Caco-2 (cell line): ENCODE results near the gene MCRS1. TPM values are rescaled to one million over a fixed set of nuclear protein-coding genes. Genes with fewer than 3 reads are reported as not detected.

Experiments
- BruUV-seq: library from RNA; stranded (reverse); fragments of 400-500 nt; replicated peaks from 2 replicates; lab custom pipeline; 2021; lab: Mats Ljungman, UMichigan
- CTCF ChIA-PET: fragments of 300-600 bp; sonication (Branson Sonifier 250); formaldehyde crosslinking; loops from one replicate; lab custom pipeline; 2022; ENCODE audit warnings: antibody characterized with exemption; lab: Charles Lee
- POLR2A ChIA-PET: fragments of 300-600 bp; sonication (Branson Sonifier 250); formaldehyde crosslinking; loops from one replicate; lab custom pipeline; 2022; ENCODE audit warnings: antibody characterized with exemption; lab: Charles Lee
- DNase-seq, 2 experiments: peaks; one replicate each; pipeline versions ENCODE4 v3.0.0 to v3.0.0-alpha.2; 2020 to 2022
- H3K27me3 ChIP-seq: replicated peaks from 2 replicates; pipeline ENCODE4 v1.6.0; 2011; ENCODE audit warnings: low read length; ENCODE audit not compliant: control insufficient read depth, insufficient read depth
- H3K36me3 ChIP-seq: 2 replicates; pipeline ENCODE4 v1.5.1; 2011; ENCODE audit warnings: low read length; ENCODE audit not compliant: control insufficient read depth, insufficient read depth
- H3K4me1 ChIP-seq: fragments of 250-450 bp; sonication (Bioruptor Pico); 2 replicates; pipeline ENCODE4 v1.5.1; 2020; ENCODE audit warnings: mild to moderate bottlenecking
- H3K4me3 ChIP-seq: 2 replicates; pipeline ENCODE4 v1.5.1; 2011; ENCODE audit warnings: low read depth, mild to moderate bottlenecking, control low read depth, low read length
- H3K9me3 ChIP-seq: fragments of 250-450 bp; sonication (Bioruptor Pico); 2 replicates; pipeline ENCODE4 v1.5.1; 2020; ENCODE audit warnings: mild to moderate bottlenecking, moderate library complexity
- H3K27ac Mint-ChIP-seq: one replicate; pipeline ENCODE4 v1.8.0; 2022; ENCODE audit warnings: mixed read lengths; ENCODE audit not compliant: unreplicated experiment
- H3K27me3 Mint-ChIP-seq: one replicate; pipeline ENCODE4 v1.8.0; 2022; ENCODE audit warnings: mixed read lengths; ENCODE audit not compliant: insufficient read depth, unreplicated experiment
- H3K36me3 Mint-ChIP-seq: one replicate; pipeline ENCODE4 v1.8.0; 2022; ENCODE audit warnings: mild to moderate bottlenecking, mixed read lengths; ENCODE audit not compliant: insufficient read depth, unreplicated experiment
- H3K4me1 Mint-ChIP-seq: one replicate; pipeline ENCODE4 v1.8.0; 2022; ENCODE audit warnings: low read depth, mixed read lengths; ENCODE audit not compliant: unreplicated experiment
- H3K4me3 Mint-ChIP-seq: one replicate; pipeline ENCODE4 v1.8.0; 2022; ENCODE audit warnings: mild to moderate bottlenecking, moderate library complexity, mixed read lengths; ENCODE audit not compliant: unreplicated experiment
- H3K9me3 Mint-ChIP-seq: one replicate; pipeline ENCODE4 v1.8.0; 2022; ENCODE audit warnings: mixed read lengths; ENCODE audit not compliant: unreplicated experiment
- CTCF ChIP-seq, 2 experiments: fragments of 200-600 bp in 1 of 2; IDR thresholded peaks; 1 replicate in 1 of 2; 2 replicates in 1 of 2; pipeline versions ENCODE4 v1.5.1 to v1.8.0; 2011 to 2022; ENCODE audit warnings: antibody characterized with exemption in 1 of 2, control low read depth in 1 of 2, inconsistent platforms in 1 of 2, low read depth in 1 of 2, low read length in 1 of 2, mild to moderate bottlenecking in 1 of 2, moderate library complexity in 1 of 2; ENCODE audit not compliant: insufficient read depth in 1 of 2, severe bottlenecking in 1 of 2, unreplicated experiment in 1 of 2
- intact Hi-C: fragments of 100-400 bp; cut with micrococcal nuclease; formaldehyde crosslinking; loops from one replicate; pipeline ENCODE4 v1.10.0; 2022; ENCODE audit not compliant: unreplicated experiment
- total RNA-seq: library from RNA; stranded (reverse); gene quantifications from 2 replicates; pipeline ENCODE4 v1.2.3, GENCODE V29; 2022

MCRS1 gene
- total RNA-seq, 1 experiment from 2014 or later, result 122 TPM

DNA sequence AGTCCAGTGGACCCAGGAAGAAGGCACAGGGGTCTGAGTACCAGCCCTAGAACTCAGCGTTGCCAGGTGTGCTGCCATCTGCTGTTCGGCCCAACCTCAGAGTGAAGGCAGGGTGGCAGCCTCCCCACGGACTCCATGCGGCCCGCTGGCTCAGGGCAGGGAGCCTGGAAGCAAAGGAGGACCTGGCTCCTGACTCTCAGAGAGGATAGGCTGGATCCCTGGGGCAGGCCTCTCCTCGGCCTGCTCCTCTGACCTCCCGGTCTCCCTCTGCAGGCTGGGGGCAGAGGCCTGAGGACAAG is 10.1 kb downstream of the MCRS1 start:
- Histone ChIP-seq H3K4me1 (no peaks in the 10 kb centered on the region), H3K4me3 (no peak overlapping the region), H3K9me3 (no peaks in the 10 kb centered on the region), H3K27me3 (no peaks in the 10 kb centered on the region), H3K36me3 (peaks cover 3% of the 10 kb centered on the region; the same call in 1 of the 2 replicates)
- H3K4me3 Mint-ChIP-seq, result no peak overlapping the region
- no peaks in the 10 kb centered on the region for H3K27me3 Mint-ChIP-seq
- POLR2A ChIA-PET, result no interaction called here
- peak in 1 of 2 experiments; percentile 14 for TF ChIP-seq CTCF (IDR thresholded peaks at IDR 0.05; ENCODE audit: insufficient read depth in 1 of 2, low read depth in 1 of 2, low read length in 1 of 2, severe bottlenecking in 1 of 2, unreplicated experiment in 1 of 2)
- DNase-seq, result peak in 1 of 2 experiments; percentile 39
- no peaks in the 10 kb centered on the region for H3K4me1 Mint-ChIP-seq
- no TSS peak for BruUV-seq
- peaks cover 44% of the 10 kb centered on the region for H3K36me3 Mint-ChIP-seq
- no peak overlapping the region for H3K27ac Mint-ChIP-seq
- intact Hi-C loops, result no loop called here
- no peaks in the 10 kb centered on the region for H3K9me3 Mint-ChIP-seq
- CTCF ChIA-PET, result interaction anchor here (1.1 kb wide), 1 partner anchor 226 kb away, joined by 4 read pairs; no protein-coding TSS in a partner anchor

- Mint-ChIP-seq H3K4me3 (no peak overlapping the region), H3K27me3 (no peaks in the 10 kb centered on the region), H3K9me3 (no peaks in the 10 kb centered on the region), H3K27ac (no peak overlapping the region), H3K36me3 (peaks cover 43% of the 10 kb centered on the region), H3K4me1 (no peaks in the 10 kb centered on the region)
- POLR2A ChIA-PET, result interaction anchor here (0.6 kb wide), 1 partner anchor 67 kb away, joined by 6 read pairs; no protein-coding TSS in a partner anchor
- Histone ChIP-seq H3K4me3 (no peak overlapping the region), H3K9me3 (no peaks in the 10 kb centered on the region), H3K4me1 (no peaks in the 10 kb centered on the region), H3K36me3 (peaks cover 3% of the 10 kb centered on the region; the same call in 1 of the 2 replicates), H3K27me3 (no peaks in the 10 kb centered on the region)
- no TSS peak for BruUV-seq
- no peak for DNase-seq
- intact Hi-C loops, result no loop called here
- no peak for TF ChIP-seq CTCF (IDR thresholded peaks at IDR 0.05; ENCODE audit: insufficient read depth in 1 of 2, low read depth in 1 of 2, low read length in 1 of 2, severe bottlenecking in 1 of 2, unreplicated experiment in 1 of 2)
- CTCF ChIA-PET, result interaction anchor here (0.7 to 1.1 kb wide), 2 partner anchors 121 to 226 kb away, joined by 3 to 4 read pairs; no protein-coding TSS in a partner anchor
Measured at GRCh38 chr12:49557187-49557916, 10.6 kb downstream of the MCRS1 start.

- CTCF ChIA-PET, result interaction anchor here (0.7 to 1.1 kb wide), 2 partner anchors 122 to 225 kb away, joined by 3 to 4 read pairs; no protein-coding TSS in a partner anchor
- no peaks in the 10 kb centered on the region for H3K27me3 ChIP-seq
- Mint-ChIP-seq H3K27me3 (no peaks in the 10 kb centered on the region), H3K4me3 (no peak overlapping the region), H3K36me3 (peaks cover 35% of the 10 kb centered on the region), H3K4me1 (no peaks in the 10 kb centered on the region), H3K9me3 (no peaks in the 10 kb centered on the region), H3K27ac (no peak overlapping the region)
- no peak for DNase-seq
- no TSS peak for BruUV-seq
- H3K4me3 ChIP-seq, result no peak overlapping the region
- no peaks in the 10 kb centered on the region for H3K9me3 ChIP-seq
- no peaks in the 10 kb centered on the region for H3K4me1 ChIP-seq
- peaks cover 3% of the 10 kb centered on the region; the same call in 1 of the 2 replicates for H3K36me3 ChIP-seq
- intact Hi-C loops, result no loop called here
- POLR2A ChIA-PET, result interaction anchor here (0.6 kb wide), 1 partner anchor 68 kb away, joined by 6 read pairs; no protein-coding TSS in a partner anchor
- no peak for TF ChIP-seq CTCF (IDR thresholded peaks at IDR 0.05; ENCODE audit: insufficient read depth in 1 of 2, low read depth in 1 of 2, low read length in 1 of 2, severe bottlenecking in 1 of 2, unreplicated experiment in 1 of 2)
Measured at GRCh38 chr12:49556391-49557186, 11.4 kb downstream of the MCRS1 start.
